H9 (cell line): ENCODE results near the gene WDR4. TPM values are rescaled to one million over a fixed set of nuclear protein-coding genes. Genes with fewer than 3 reads are reported as not detected.
A peak's percentile ranks its signal among the peaks of the same experiment; 100 is the strongest.

ENCODE experiments used
- DNase-seq: peaks from one replicate; pipeline ENCODE4 v3.0.0-alpha.2; 2017
- H2AFZ ChIP-seq: one replicate; pipeline ENCODE4 v1.6.1; 2013; ENCODE audit warnings: mild to moderate bottlenecking, low read length, control low read depth, moderate library complexity
- H2AK5ac ChIP-seq: 2 replicates; pipeline ENCODE4 v1.6.1; 2013; ENCODE audit warnings: low read length, control low read depth, mixed read lengths; ENCODE audit not compliant: insufficient read length
- H2BK120ac ChIP-seq: one replicate; pipeline ENCODE4 v1.6.1; 2013; ENCODE audit warnings: low read depth, mild to moderate bottlenecking, low read length, control low read depth, inconsistent platforms; ENCODE audit not compliant: poor library complexity, severe bottlenecking
- H2BK12ac ChIP-seq: 2 replicates; pipeline ENCODE4 v1.6.1; 2013; ENCODE audit warnings: low read length, control low read depth, mixed read lengths, low read depth; ENCODE audit not compliant: insufficient read length
- H2BK15ac ChIP-seq: 2 replicates; pipeline ENCODE4 v1.6.1; 2013; ENCODE audit warnings: low read depth, low read length, control low read depth
- H2BK20ac ChIP-seq: one replicate; pipeline ENCODE4 v1.6.1; 2013; ENCODE audit warnings: low read depth, mild to moderate bottlenecking, low read length, control low read depth, inconsistent platforms; ENCODE audit not compliant: poor library complexity, severe bottlenecking
- H2BK5ac ChIP-seq: 2 replicates; pipeline ENCODE4 v1.6.1; 2013; ENCODE audit warnings: low read length, control low read depth, mixed read lengths; ENCODE audit not compliant: insufficient read length
- H3K14ac ChIP-seq: 2 replicates; pipeline ENCODE4 v1.6.1; 2013; ENCODE audit warnings: low read length, control low read depth; ENCODE audit not compliant: insufficient read depth
- H3K18ac ChIP-seq: 2 replicates; pipeline ENCODE4 v1.6.1; 2013; ENCODE audit warnings: low read depth, mild to moderate bottlenecking, mixed read lengths, low read length, control low read depth; ENCODE audit not compliant: insufficient read length
- H3K23ac ChIP-seq: 2 replicates; pipeline ENCODE4 v1.6.1; 2013; ENCODE audit warnings: low read length, control low read depth, mixed read lengths, low read depth; ENCODE audit not compliant: insufficient read length
- H3K23me2 ChIP-seq: 2 replicates; pipeline ENCODE4 v1.6.1; 2013; ENCODE audit warnings: low read depth, mild to moderate bottlenecking, mixed read lengths, low read length, control low read depth; ENCODE audit not compliant: insufficient read length, poor library complexity, severe bottlenecking
- H3K27ac ChIP-seq: 2 replicates; pipeline ENCODE4 v1.5.1; 2013; ENCODE audit warnings: low read length, control low read depth, mixed read lengths, low read depth; ENCODE audit not compliant: insufficient read length
- H3K27me3 ChIP-seq: 2 replicates; pipeline ENCODE4 v1.6.1; 2013; ENCODE audit warnings: low read length, control low read depth, inconsistent platforms; ENCODE audit not compliant: insufficient read depth
- H3K4ac ChIP-seq: 2 replicates; pipeline ENCODE4 v1.6.1; 2013; ENCODE audit warnings: low read depth, mild to moderate bottlenecking, control low read depth, inconsistent platforms, low read length, moderate library complexity
- H3K4me1 ChIP-seq: 2 replicates; pipeline ENCODE4 v1.6.1; 2013; ENCODE audit warnings: low read length, control low read depth, inconsistent platforms; ENCODE audit not compliant: insufficient read depth
- H3K4me2 ChIP-seq: 2 replicates; pipeline ENCODE4 v1.6.1; 2013; ENCODE audit warnings: low read length, control low read depth, mixed read lengths; ENCODE audit not compliant: insufficient read length, insufficient read depth
- H3K56ac ChIP-seq: 2 replicates; pipeline ENCODE4 v1.6.1; 2013; ENCODE audit warnings: low read depth, mild to moderate bottlenecking, mixed read lengths, low read length, control low read depth; ENCODE audit not compliant: insufficient read length
- H3K79me1 ChIP-seq: 2 replicates; pipeline ENCODE4 v1.6.1; 2013; ENCODE audit warnings: low read depth, mild to moderate bottlenecking, moderate library complexity, low read length, control low read depth, inconsistent platforms; ENCODE audit not compliant: insufficient read depth, poor library complexity, severe bottlenecking
- H3K79me2 ChIP-seq: 2 replicates; pipeline ENCODE4 v1.6.1; 2013; ENCODE audit warnings: low read length, control low read depth, inconsistent platforms; ENCODE audit not compliant: insufficient read depth
- H3K9ac ChIP-seq: 2 replicates; pipeline ENCODE4 v1.6.1; 2013; ENCODE audit warnings: low read length, control low read depth, mixed read lengths; ENCODE audit not compliant: insufficient read length; ENCODE audit errors: extremely low read depth
- H3K9me3 ChIP-seq: one replicate; pipeline ENCODE4 v1.6.1; 2013; ENCODE audit warnings: low read depth, low read length, inconsistent platforms; ENCODE audit not compliant: control insufficient read depth
- H3T11ph ChIP-seq: one replicate; pipeline ENCODE4 v1.6.1; 2013; ENCODE audit warnings: mild to moderate bottlenecking, low read length, control low read depth, inconsistent platforms
- H4K20me1 ChIP-seq: one replicate; pipeline ENCODE4 v1.6.1; 2013; ENCODE audit not compliant: control insufficient read depth, insufficient read length, insufficient read depth
- H4K5ac ChIP-seq: 2 replicates; pipeline ENCODE4 v1.6.1; 2013; ENCODE audit warnings: low read depth, mild to moderate bottlenecking, mixed read lengths, low read length, control low read depth; ENCODE audit not compliant: insufficient read length
- H4K8ac ChIP-seq: replicated peaks from 2 replicates; pipeline ENCODE4 v1.6.1; 2013; ENCODE audit warnings: low read length, control low read depth, mixed read lengths, low read depth; ENCODE audit not compliant: insufficient read length
- H4K91ac ChIP-seq: 2 replicates; pipeline ENCODE4 v1.6.1; 2013; ENCODE audit warnings: low read depth, mild to moderate bottlenecking, moderate library complexity, mixed read lengths, low read length, control low read depth; ENCODE audit not compliant: insufficient read length
- H3K27ac Mint-ChIP-seq, 3 experiments: 2 replicates in 2 of 3; 3 replicates in 1 of 3; pipeline ENCODE4 v1.8.0; 2020 to 2021; ENCODE audit warnings: mixed read lengths in 3 of 3, mild to moderate bottlenecking in 1 of 3, moderate library complexity in 1 of 3
- H3K27me3 Mint-ChIP-seq: 2 replicates; pipeline ENCODE4 v1.8.0; 2021; ENCODE audit warnings: low read depth, mild to moderate bottlenecking, moderate library complexity, mixed read lengths
- H3K36me3 Mint-ChIP-seq, 3 experiments: 2 replicates in 2 of 3; 3 replicates in 1 of 3; pipeline ENCODE4 v1.8.0; 2020 to 2021; ENCODE audit warnings: low read depth in 3 of 3, mixed read lengths in 3 of 3; ENCODE audit not compliant: insufficient read depth in 1 of 3
- H3K4me1 Mint-ChIP-seq, 2 experiments: 2 replicates each; pipeline ENCODE4 v1.8.0; 2020; ENCODE audit warnings: mixed read lengths in 2 of 2
- H3K4me3 Mint-ChIP-seq, 2 experiments: 2 replicates in 1 of 2; 3 replicates in 1 of 2; pipeline ENCODE4 v1.8.0; 2020 to 2021; ENCODE audit warnings: mild to moderate bottlenecking in 2 of 2, mixed read lengths in 2 of 2, moderate library complexity in 1 of 2
- H3K9me3 Mint-ChIP-seq, 2 experiments: 2 replicates in 1 of 2; 3 replicates in 1 of 2; pipeline ENCODE4 v1.8.0; 2020; ENCODE audit warnings: mild to moderate bottlenecking in 2 of 2, mixed read lengths in 2 of 2, moderate library complexity in 1 of 2
- WGBS: extraction: QIAGEN DNeasy Blood & Tissue Kit; methylation state at CpG from one replicate; pipeline ENCODE4 v1.1.7; 2013; ENCODE audit warnings: missing lambda C conversion rate, low lambda C conversion rate, mixed read lengths; ENCODE audit not compliant: insufficient read length; ENCODE audit errors: extremely low coverage; 5-methylcytosine and 5-hydroxymethylcytosine counted together
- total RNA-seq: library from RNA; stranded (reverse); gene quantifications from 2 replicates; pipeline ENCODE4 v1.2.1, GENCODE V29; 2021
- TF ChIP-seq, protein P1 (sequence below): fragments of 200-600 bp; sonication (generic); conservative IDR thresholded peaks from 3 replicates; pipeline ENCODE4 v1.8.0; 2021; ENCODE audit warnings: antibody characterized with exemption, mild to moderate bottlenecking

WDR4 gene
- total RNA-seq, 1 experiment from 2014 or later, result 54.4 TPM

GRCh38 chr21:42809577-42810475 is 69.5 kb downstream of the WDR4 start:
- no peak overlapping the region for H3K14ac ChIP-seq
- Mint-ChIP-seq H3K27me3 (peaks cover 7% of the 10 kb centered on the region), H3K4me1 (peaks cover 6 to 63% of the 10 kb centered on the region in 2 experiments), H3K9me3 (peaks cover 13 to 17% of the 10 kb centered on the region in 2 experiments), H3K4me3 (peak overlapping the region in 1 of 2 experiments; percentile 30; a peak in 1 of 5 replicates), H3K27ac (no peak overlapping the region), H3K36me3 (peaks cover 0 to 8% (median 7%) of the 10 kb centered on the region in 3 experiments; a peak in 4 of 7 replicates)
- no peak overlapping the region for H2BK12ac ChIP-seq
- H4K5ac ChIP-seq, result peak overlapping the region; percentile 60
- H3T11ph ChIP-seq, result no peak overlapping the region
- H3K9me3 ChIP-seq, result peaks cover 8% of the 10 kb centered on the region
- no peak for DNase-seq
- no peaks in the 10 kb centered on the region for H3K79me1 ChIP-seq
- H2BK15ac ChIP-seq, result no peak overlapping the region
- no peak overlapping the region for H2BK120ac ChIP-seq
- H3K4me1 ChIP-seq, result peaks cover 13% of the 10 kb centered on the region; the same call in 1 of the 2 replicates
- H4K20me1 ChIP-seq, result no peaks in the 10 kb centered on the region
- H2BK5ac ChIP-seq, result no peak overlapping the region
- no peak overlapping the region for H3K9ac ChIP-seq
- no peaks in the 10 kb centered on the region for H3K79me2 ChIP-seq
- H3K27ac ChIP-seq, result no peak overlapping the region
- no peaks in the 10 kb centered on the region for H3K23me2 ChIP-seq
- H3K56ac ChIP-seq, result no peak overlapping the region
- no peak overlapping the region for H2BK20ac ChIP-seq
- no peak overlapping the region for H2AK5ac ChIP-seq
- H3K4me2 ChIP-seq, result no peak overlapping the region
- peak overlapping the region; percentile 32 for H3K23ac ChIP-seq
- H4K91ac ChIP-seq, result no peak overlapping the region
- H3K18ac ChIP-seq, result peak overlapping the region; percentile 24
- no peaks in the 10 kb centered on the region for H3K27me3 ChIP-seq
- no CpG with 5 or more reads among the region's 18 CpGs for WGBS
- no peak overlapping the region for H3K4ac ChIP-seq
- no peak overlapping the region for H4K8ac ChIP-seq
- H2AFZ ChIP-seq, result no peak overlapping the region
- TF ChIP-seq, protein P1, sequence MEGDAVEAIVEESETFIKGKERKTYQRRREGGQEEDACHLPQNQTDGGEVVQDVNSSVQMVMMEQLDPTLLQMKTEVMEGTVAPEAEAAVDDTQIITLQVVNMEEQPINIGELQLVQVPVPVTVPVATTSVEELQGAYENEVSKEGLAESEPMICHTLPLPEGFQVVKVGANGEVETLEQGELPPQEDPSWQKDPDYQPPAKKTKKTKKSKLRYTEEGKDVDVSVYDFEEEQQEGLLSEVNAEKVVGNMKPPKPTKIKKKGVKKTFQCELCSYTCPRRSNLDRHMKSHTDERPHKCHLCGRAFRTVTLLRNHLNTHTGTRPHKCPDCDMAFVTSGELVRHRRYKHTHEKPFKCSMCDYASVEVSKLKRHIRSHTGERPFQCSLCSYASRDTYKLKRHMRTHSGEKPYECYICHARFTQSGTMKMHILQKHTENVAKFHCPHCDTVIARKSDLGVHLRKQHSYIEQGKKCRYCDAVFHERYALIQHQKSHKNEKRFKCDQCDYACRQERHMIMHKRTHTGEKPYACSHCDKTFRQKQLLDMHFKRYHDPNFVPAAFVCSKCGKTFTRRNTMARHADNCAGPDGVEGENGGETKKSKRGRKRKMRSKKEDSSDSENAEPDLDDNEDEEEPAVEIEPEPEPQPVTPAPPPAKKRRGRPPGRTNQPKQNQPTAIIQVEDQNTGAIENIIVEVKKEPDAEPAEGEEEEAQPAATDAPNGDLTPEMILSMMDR, result no peak
